NOMO-1 (cell line): ENCODE measurements around the gene MED13L.
"Not testable (repeated sequence)": the region's sequence is repeated elsewhere in the genome, so short reads cannot be mapped to it uniquely, and the experiment has no call there.

Source experiments
- DNase-seq, 2 experiments: peaks; one replicate each; lab custom pipeline; 2025; ENCODE audit not compliant: unreplicated experiment in 2 of 2; lab: John Stamatoyannopoulos, UW

MED13L gene

DNA sequence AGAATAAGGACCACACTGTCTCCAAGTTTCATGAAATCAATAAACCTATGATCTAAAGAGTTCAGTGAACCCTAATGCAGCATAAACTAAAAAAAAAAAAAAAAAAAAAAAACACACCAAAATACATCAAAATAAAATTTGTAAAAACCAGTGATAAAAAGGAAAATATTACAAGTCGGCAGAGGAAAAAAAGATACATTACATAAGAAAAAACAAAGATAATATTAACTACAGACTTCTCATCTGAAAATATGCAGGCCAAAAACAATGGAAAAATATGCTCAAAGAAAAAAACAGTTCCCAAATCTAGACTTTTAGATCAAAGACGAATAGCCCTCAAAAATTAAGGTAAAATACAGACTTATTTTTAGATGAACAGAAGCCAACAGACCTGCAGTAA lies 27.6 kb downstream of the MED13L start:
- no peak for DNase-seq

DNA sequence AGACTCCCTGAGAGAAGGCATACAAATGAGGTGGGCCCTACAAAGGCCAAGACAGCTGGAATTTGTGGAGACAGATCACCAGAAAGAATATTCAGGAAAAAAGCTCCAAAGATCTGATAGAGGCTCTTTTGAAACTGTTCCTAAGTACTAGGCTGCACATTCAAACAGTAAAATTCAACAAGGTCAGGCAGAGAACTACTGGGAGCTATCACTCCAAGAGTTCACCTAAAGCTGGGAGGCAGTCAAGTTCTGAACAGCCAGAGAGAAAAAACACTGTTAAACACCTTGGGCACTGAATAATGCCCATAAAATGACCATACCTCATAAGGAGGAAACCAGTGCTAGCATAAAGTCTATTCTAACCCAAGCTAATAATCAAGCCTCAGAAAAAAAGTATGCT lies 28.6 kb downstream of the MED13L start:
- no peak for DNase-seq

DNA sequence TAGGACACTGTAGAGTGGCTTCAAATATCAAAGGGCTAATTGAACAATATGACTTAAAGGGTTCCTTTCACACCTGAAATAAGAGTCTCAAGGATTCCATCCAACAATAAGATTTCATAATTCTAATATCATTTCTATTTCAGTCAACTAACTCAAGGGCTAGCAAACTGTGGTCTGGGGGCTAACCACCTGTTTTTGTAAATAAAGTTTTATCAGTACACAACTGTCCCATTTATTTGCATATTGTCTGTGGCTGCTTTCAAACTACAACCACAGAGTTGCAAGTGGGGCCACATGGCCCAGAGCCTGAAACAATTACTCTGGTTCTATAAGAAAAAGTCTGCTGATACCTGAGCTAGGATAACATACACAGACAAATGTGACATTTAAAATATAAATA lies 29.1 kb downstream of the MED13L start:
- no peak for DNase-seq

DNA sequence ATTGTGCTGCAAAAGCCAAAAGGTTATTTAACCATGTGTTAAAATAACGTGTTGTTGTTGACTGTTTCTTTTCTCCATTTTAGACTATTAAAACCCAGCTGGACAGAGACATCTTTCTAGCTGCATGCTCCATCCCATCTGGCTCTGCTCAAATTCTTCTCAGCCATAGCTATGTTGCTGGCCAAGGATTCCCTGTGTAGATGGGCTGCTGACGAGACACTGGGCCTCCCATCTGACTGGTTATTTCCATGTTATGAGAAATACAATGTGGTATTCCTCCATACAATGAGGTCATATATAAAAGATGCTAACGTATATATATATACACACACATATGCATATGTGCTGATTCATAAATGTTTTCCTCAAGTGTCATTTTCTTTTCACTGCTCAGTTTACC lies 30.1 kb downstream of the MED13L start:
- DNase-seq: no peak

DNA sequence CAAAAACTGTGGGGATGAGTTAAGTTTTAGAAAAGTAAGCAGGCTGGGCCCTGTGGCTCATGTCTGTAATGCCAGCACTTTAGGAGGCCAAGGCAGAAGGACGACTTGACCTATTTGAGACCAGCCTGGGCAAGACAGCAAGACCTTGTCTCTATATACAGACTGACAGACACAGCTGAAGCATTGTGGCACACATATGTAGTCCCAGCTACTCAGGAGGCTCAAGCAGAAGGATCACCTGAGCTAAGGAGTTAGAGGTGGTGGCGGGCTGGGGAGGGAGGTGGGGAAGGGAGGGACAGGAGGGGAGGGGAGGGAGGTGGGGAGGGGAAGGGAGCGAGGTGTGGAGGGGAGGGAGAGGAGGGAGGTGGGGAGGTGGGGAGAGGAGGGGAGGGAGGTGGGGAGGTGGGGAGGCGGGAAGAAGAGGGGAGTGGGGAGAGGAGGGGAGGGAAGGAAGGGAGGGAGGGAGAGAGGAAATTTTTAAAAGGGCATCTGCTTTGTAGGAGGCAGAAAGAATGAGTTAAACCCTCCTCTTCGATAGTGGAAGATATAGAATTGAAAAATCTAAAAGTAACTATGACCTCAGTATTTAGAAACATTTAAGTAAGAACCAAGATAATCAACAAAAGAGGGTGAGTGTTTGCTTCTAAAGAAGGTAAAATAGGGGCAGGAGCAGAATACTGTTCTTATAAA lies 30.9 kb downstream of the MED13L start:
- DNase-seq: no peak

DNA sequence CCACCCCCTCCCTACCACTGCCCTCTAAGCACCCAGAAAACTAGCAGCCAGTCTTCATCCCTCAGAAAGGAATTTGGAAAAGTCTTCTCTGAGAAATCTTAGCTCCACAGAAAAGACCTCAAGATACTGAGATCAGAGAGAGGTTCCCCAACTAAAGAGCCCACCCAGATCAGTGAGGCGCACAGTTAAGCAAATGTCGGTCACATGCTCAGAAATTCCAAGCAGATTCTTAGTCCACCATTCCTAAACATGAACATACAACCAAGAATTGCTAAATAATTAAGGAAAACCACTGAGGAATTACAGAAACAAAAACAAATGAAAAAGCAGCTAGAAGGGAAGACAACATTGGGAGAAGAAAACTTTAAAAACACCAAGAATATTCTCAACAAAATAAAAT lies 32.3 kb downstream of the MED13L start:
- no peak for DNase-seq

DNA sequence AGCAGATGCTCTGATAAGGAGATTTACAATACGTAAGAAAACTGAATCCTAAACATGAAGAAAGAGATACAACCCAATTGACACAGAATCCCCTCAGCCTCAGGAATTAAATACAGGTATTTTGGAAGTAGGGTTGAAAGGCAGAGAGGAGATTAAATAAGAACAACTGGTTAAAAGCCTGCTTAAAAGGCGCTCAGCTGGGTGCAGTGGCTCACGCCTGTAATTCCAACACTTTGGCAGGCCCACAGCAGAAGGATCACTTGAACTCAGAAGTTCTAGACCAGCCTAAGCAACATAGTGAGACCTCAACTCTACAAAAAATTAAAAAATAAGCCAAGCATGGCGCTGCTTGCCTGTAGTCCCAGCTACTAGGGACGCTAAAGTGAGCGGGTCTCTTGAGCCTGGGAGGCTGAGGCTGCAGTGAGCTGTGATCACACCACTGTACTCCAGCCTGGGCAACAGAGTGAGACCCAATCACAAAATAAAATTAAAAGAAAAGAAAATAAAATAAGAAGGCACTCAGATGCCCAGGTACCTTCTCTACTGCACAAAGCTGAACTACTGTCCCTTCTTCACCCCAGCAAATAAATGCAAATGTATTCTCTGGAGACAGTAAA lies 32.9 kb downstream of the MED13L start:
- DNase-seq: no peak

DNA sequence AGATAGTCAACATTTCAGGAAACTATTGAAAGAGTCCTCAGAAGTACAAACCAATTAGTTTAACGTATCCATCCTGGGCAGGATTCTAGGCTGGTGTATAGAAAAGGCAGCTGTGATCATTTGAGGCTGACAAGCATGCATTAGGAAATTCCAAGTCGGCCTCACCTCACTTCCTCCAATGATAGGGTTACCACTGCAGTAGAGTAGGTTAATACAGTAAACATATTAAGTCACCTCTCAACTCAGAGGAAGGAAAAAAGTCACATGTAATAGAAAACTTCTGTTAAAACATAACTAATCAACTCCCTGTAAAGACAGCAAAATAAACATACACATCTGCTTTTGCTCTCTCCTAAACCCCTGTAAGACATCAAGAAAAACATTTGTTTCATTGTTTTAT lies 33.5 kb downstream of the MED13L start:
- DNase-seq: peak in 1 of 2 experiments; percentile 20

DNA sequence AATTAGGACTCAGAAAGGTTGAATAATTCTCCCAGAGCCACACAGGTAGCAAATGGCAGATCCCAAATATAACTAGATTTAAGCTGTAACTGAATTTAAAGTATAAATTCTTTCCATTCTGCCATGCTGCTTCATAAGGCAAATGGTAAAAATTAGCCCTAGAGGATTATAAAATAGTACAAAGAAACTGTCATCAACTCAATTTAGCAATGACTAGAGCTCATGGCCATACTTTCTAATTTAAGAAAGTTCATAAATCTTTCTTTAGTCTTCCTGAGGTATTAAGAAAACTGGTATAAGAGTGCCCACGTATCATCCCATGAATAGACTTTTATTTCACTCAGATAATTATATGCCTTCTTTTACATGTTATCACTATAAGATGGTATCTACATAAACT lies 34.8 kb downstream of the MED13L start:
- no peak for DNase-seq

DNA sequence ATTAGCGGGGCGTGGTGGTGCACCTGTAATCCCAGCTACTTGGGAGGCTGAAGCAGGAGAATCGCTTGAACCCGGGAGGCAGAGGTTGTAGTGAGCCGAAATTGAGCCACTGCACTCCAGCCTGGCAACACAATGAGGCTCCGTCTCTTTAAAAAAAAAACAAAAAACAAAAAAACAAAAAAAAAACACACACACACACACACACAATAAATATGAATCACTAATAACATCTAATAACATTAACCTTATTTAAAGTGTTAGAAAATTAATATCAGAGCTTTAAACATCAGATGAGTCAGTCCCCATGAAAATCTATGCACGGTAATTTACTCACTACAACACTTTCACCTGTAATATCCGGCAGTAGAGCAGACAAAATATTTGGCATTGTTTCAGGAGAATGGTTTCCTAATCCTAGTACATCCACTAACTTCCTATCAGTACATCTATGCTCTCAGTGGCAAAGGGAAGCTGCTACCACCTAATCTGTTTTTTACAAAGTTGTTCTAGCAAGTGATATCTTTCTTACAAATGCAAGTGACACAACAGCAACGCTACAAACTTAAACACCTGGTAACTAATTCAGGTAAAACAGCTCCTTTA lies 36.2 kb downstream of the MED13L start:
- no peak for DNase-seq

DNA sequence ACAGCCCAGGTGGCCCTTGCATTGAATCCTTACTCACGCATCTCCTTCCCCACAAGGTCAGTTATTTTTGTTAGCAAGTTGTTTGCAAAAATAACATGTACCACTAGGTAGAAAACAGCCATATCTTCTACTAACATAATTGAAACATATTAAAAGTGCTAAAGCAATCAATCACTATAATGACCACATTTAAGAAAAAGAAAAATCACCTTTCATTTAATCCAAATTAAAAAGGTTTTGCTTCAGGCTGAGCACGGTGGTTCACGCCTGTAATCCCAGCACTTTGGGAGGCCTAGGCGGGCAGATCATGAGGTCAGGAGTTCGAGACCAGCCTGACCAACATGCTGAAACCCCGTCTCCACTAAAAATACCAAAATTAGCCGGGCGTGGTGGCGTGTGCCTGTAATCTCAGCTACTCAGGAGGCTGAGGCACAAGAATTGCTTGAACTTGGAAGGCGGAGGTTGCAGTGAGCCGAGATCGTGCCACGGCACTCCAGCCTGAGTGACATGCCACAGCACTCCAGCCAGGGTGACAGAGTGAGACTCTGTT lies 38.8 kb downstream of the MED13L start:
- DNase-seq: not testable (repeated sequence)

DNA sequence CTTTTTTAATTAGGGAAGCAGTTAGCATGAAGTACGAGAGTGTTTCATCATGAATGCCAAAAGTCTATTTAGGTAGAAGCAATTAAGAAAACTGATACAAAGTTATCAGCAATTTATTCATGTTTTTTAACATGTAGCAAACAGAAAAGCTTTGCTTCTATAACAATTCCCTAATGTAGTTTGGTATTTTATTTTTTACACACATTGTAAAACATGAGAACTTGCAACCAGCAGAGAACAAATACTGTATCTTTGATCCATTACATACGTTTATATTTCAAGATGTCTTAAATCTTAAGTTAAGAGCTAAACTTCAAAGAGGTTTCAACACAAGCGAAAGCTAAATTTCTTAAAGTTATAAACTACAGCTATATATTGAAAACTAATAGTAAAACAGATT lies 39.3 kb downstream of the MED13L start:
- peak in 1 of 2 experiments; percentile 19 for DNase-seq

DNA sequence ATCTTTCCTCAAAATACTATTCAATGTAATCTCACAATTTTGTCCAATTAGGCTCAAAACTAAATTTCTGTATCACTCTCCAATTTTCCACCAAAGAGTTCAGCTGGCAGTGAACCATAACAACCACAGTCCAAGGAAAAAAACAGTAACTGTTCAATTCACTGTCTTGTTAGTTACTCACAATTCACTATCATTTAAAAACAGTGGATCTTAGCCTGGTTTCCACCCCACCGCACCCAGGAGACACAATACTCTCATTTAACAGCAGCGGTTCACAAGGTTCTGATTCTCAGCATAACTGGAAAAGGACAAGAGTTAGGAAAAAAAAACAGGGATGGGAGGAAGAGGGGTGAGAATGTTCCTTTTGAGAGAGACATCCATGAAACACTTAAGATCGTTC lies 40.5 kb downstream of the MED13L start:
- DNase-seq: no peak

DNA sequence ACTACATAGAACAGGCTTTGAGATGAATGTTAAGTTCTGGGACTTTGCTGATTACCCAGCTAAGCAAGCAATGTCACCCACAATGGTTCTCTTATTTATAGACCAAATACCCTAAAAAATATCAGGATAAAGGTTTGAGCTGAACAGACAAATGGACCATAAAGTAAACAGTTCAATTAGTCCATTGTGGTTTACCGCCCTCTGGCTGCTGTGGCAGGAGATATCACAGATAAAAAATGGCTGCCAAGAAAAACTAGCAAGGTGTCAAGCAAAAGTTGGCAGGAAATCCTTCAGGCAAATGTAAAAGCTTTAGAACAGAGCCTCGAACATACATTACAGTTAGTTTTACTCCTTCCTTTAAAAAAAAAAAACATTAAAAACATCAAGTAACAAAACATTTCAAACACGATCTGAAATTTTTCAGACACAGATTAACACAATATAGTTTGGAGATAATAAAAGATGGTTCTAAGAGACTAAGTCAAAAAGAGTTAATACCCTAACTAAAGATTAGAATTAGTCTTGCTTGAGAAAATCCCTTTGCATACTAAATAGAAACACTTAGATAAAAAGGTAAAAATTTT lies 41.3 kb downstream of the MED13L start:
- DNase-seq: peak in 1 of 2 experiments; percentile 15

DNA sequence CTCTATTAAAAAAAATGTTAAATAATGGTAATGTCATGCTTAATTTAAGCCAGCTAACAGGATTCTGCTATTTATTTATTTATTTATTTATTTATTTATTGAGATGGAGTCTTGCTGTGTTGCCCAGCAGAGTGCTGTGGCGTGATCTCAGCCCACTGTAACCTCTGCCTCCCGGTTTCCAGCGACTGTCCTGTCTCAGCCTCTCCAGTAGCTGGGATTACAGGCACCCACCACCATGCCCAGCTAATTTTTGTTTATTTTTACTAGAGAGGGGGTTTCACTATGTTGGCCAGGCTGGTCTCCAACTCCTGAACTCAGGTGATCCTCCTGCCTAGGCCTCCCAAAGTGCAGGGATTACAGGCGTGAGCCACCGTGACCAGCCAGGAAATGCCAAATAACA lies 43.3 kb downstream of the MED13L start:
- DNase-seq: not testable (repeated sequence)

DNA sequence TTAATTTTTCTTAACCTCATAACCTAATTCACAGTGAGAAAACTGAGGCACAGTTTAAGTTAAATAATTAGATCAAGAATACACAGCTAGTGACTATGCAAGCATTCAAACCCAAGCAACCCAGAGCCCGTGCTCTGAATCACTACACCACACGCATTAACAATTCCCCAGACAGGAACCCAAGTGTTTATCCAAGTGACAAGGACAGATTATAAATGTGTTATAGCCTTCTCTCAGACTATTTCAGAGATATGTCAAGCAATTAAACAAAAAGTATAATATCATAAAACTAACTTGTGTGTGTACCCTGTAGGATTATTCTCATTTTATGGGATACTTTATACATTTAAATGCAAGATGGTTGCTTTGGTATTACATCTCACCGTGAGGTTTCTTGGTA lies 43.8 kb downstream of the MED13L start:
- no peak for DNase-seq

DNA sequence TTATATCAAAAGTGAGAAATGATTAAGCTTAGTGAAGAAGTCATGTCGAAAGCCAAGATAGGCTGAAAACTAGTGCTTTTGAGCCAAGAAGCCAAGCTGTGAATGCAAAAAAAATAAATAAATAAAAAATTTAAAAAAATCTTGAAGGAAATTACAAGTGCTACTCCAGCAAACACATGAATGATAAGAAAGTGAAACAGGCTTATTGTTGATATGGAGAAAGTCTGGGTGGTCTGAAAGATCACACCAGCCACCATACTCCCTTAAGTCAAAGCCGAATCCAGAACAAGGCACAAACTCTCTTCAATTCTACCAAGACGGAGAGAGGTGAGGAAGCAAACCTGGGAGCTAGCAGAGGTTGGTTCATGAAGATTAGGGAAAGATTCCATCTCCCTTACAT lies 49.7 kb downstream of the MED13L start:
- no peak for DNase-seq

DNA sequence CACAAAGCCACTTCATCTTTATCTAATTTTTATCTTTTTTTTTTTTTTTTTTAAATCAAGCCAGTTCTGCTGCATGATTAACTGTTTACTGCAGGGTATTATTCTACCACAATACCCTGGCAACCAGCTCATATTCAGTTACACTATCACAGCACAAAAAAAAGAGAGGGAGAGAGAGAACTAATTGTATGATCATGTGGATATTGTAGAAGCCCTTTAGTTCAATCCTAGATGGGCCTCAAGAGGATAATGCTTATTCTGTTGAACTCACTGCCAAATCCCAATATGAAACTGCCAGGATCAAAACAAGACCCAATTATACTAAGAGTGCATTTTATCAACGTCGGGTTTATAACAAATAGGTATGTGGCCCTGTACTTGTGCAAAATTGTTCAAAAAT lies 51.5 kb downstream of the MED13L start:
- DNase-seq: no peak

DNA sequence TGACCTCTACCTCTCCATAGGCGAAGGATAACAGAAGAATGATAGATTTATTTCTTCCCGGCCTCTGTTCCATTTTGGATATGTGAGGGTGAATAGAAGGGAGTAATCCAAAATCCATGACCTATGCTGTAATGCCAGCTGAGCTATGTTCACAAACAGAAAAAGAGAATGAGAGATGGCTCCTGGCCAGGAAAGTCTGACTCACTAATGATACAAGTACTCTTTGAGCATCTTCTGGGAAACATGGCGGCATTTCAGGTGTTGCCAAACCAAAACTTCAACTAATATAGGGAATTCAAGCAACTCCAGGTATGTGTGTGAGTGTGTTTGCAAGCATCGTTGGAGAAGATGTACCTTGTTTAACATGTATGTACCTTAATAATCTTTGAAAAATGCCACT lies 55.1 kb downstream of the MED13L start:
- no peak for DNase-seq

DNA sequence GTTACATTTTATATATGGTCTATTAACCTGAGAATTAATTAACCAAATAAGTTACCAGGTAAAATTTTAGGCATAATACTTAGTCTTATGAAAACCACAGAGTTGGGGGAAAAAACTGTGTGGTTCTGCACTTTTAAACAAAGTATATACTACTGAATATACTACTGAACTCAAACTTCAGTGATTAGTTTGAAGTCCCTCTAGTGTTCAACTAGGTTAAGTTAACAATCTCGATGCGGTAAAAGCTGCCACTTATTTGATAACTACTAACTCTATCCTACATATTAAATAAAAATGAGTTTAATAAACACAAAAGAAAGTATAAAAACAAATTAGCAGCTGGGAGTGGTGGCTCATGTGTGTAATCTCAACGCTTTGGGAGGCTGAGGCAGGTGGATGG lies 56.7 kb downstream of the MED13L start:
- DNase-seq: no peak

DNA sequence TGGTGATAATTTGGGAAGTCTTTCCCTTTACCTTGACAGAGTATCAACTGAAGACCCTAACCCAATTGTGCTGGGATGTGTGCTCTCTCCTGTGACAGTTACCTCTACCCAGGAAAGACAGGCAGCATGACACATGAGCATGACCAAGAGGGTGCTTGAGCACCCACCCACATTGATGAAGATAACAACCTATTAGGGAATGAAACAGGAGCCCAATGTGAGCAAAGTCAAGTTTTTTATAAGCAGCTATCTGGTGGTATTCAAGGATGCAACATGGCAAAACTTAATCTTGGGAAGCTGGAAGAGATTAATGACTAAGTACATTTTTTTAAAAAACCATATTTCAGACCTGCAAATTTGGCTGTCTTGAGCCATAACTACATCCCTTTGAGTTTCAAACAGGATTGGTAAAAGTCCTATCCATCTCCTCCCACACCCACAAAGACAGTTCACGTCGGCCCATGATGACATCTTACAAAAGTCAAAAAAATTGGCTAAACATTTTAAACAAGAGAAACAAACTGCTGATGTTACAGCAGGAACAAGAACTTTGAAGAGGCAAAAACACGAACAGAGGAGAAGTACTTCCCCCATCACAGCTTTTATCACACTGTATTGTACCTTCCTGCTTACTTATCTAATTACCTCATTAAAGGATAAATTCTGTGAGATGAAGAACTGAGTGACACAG lies 60.3 kb downstream of the MED13L start:
- DNase-seq: no peak
